HepG2 (cell line): Measurements from ENCODE around the gene PNLDC1. TPM values are rescaled to one million over a fixed set of nuclear protein-coding genes. Genes with fewer than 3 reads are reported as not detected.
A peak's percentile ranks its signal among the peaks of the same experiment; 100 is the strongest.

Experiments
- BHLHE40 ChIP-seq: IDR thresholded peaks from 2 replicates; pipeline ENCODE4 v1.6.1; 2011; ENCODE audit warnings: low read length, improper control_type of control experiment
- CC2D1A ChIP-seq: sonication (generic); formaldehyde crosslinking; IDR thresholded peaks from 2 replicates; pipeline ENCODE4 v1.8.1; 2023; ENCODE audit warnings: mild to moderate bottlenecking, missing genetic modification reagents
- FOSL2 ChIP-seq: sonication (generic); formaldehyde crosslinking; IDR thresholded peaks from 2 replicates; pipeline ENCODE4 v1.4.0; 2020; ENCODE audit warnings: missing genetic modification reagents
- GPN1 ChIP-seq: sonication (generic); formaldehyde crosslinking; IDR thresholded peaks from 2 replicates; pipeline ENCODE4 v1.5.1; 2020; ENCODE audit warnings: missing genetic modification reagents, borderline replicate concordance
- KAT7 ChIP-seq: IDR thresholded peaks from 2 replicates; pipeline ENCODE4 v1.6.1; 2018; ENCODE audit warnings: borderline replicate concordance, missing compliant biosample characterization
- MEIS1 ChIP-seq: sonication (generic); formaldehyde crosslinking; IDR thresholded peaks from 2 replicates; pipeline ENCODE4 v1.9.0; 2021; ENCODE audit warnings: mild to moderate bottlenecking, missing genetic modification reagents, moderate library complexity, borderline replicate concordance
- NFRKB ChIP-seq: fragments of 450-650 bp; IDR thresholded peaks from 2 replicates; pipeline ENCODE4 v1.6.1; 2017
- PPARG ChIP-seq: conservative IDR thresholded peaks from 2 replicates; pipeline ENCODE4 v1.6.1; 2016; ENCODE audit warnings: missing biosample characterization, missing genetic modification reagents
- RAD51 ChIP-seq: fragments of 450-650 bp; IDR thresholded peaks from 2 replicates; pipeline ENCODE4 v1.6.1; 2016; ENCODE audit warnings: borderline replicate concordance
- RFX1 ChIP-seq: fragments of 450-650 bp; IDR thresholded peaks from 2 replicates; pipeline ENCODE4 v1.6.1; 2017
- RORA ChIP-seq: sonication (generic); formaldehyde crosslinking; IDR thresholded peaks from 2 replicates; pipeline ENCODE4 v1.5.0; 2020; ENCODE audit warnings: mild to moderate bottlenecking, missing genetic modification reagents, moderate library complexity
- ZFYVE20 ChIP-seq: sonication (generic); formaldehyde crosslinking; IDR thresholded peaks from 2 replicates; pipeline ENCODE4 v1.8.0; 2023; ENCODE audit warnings: low read depth, mild to moderate bottlenecking, moderate library complexity, missing genetic modification reagents, borderline replicate concordance
- ZNF354B ChIP-seq: sonication (generic); formaldehyde crosslinking; IDR thresholded peaks from 2 replicates; pipeline ENCODE4 v1.8.0; 2022; ENCODE audit warnings: mild to moderate bottlenecking, missing genetic modification reagents
- ZNF670 ChIP-seq: sonication (generic); formaldehyde crosslinking; IDR thresholded peaks from 2 replicates; pipeline ENCODE4 v1.8.0; 2022; ENCODE audit warnings: mild to moderate bottlenecking, missing genetic modification reagents, borderline replicate concordance
- ZNF777 ChIP-seq: sonication (generic); formaldehyde crosslinking; IDR thresholded peaks from 2 replicates; pipeline ENCODE4 v1.4.0; 2020; ENCODE audit warnings: missing genetic modification reagents
- ZNF891 ChIP-seq: sonication (generic); formaldehyde crosslinking; IDR thresholded peaks from 2 replicates; pipeline ENCODE4 v1.5.0; 2020; ENCODE audit warnings: mild to moderate bottlenecking, missing genetic modification reagents
- polyA plus RNA-seq, 8 experiments: library from polyadenylated mRNA; depleted of rRNA in 3 of 8; stranded (reverse) in 7 of 8; unstranded in 1 of 8; fragments of >200 nt; fragmentation: Illumina TruSeq in 4 of 8; extraction: Trizol in 4 of 8; gene quantifications; 2 replicates each; pipeline versions ENCODE4 v1.2.1 to v1.2.3, GENCODE V29; 2011 to 2016; ENCODE audit warnings: low read depth in 4 of 8, missing spikeins in 1 of 8, mixed read lengths in 1 of 8; ENCODE audit not compliant: insufficient read depth in 1 of 8
- total RNA-seq, 5 experiments: library from RNA; depleted of rRNA; stranded (reverse); fragments of >200 nt; fragmentation: Illumina TruSeq; extraction: Trizol; gene quantifications; 2 replicates each; pipeline ENCODE4 v1.2.3, GENCODE V29; 2016; ENCODE audit warnings: low read depth in 1 of 5
- TF ChIP-seq, protein P1 (sequence below): IDR thresholded peaks from 2 replicates; pipeline ENCODE4 v1.6.1; 2016; ENCODE audit warnings: low read depth, control low read depth
- TF ChIP-seq, protein P2 (sequence below): sonication (generic); formaldehyde crosslinking; IDR thresholded peaks from 2 replicates; pipeline ENCODE4 v1.8.0; 2022; ENCODE audit warnings: mild to moderate bottlenecking, missing genetic modification reagents; ENCODE audit not compliant: insufficient replicate concordance
- TF ChIP-seq, protein P3 (sequence below): IDR thresholded peaks from 2 replicates; pipeline ENCODE4 v1.6.1; 2016; ENCODE audit warnings: low read depth
- TF ChIP-seq, protein P4 (sequence below): sonication (generic); formaldehyde crosslinking; IDR thresholded peaks from 2 replicates; pipeline ENCODE4 v1.8.1; 2022; ENCODE audit warnings: low read depth, mild to moderate bottlenecking, missing genetic modification reagents
- TF ChIP-seq, protein P5 (sequence below): sonication (generic); formaldehyde crosslinking; IDR thresholded peaks from 2 replicates; pipeline ENCODE4 v1.4.0; 2020; ENCODE audit warnings: mild to moderate bottlenecking, low read depth, missing genetic modification reagents
- TF ChIP-seq, protein P6 (sequence below): sonication (generic); formaldehyde crosslinking; IDR thresholded peaks from 2 replicates; pipeline ENCODE4 v1.5.0; 2020; ENCODE audit warnings: missing genetic modification reagents

PNLDC1 gene
- total and polyA plus RNA-seq, 2 of the 13 experiments (the other 11 are each of a cell fraction or from before 2014, with no cell fraction given), result not detected

DNA sequence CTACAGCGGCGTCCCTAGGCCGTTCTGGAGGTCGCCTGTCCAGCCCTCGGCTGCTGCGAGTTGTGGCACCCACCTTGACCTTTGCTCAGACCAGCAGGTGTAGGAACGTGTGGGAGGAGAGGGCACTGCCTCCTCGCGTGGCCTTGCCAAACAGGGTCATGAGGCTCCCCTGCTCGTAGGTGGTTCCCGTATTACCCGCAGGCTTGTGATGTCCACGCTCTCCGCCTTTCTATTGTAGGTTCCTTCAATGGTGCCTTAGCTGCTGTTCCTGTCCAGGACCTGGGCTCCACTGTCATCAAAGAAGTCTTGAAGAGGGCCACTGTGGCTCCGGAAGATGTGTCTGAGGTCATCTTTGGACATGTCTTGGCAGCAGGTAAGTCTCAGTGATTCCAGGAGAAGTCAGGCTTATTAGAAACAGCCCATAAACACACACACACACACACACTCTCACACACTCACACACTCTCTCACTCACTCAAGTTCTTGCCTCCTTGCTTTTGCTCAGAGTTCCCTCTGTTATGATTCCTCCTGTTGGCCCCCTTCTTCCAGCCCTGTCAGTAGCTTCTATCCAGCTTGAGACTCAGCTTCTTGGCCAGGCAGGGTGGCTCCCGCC, 37.3 kb upstream of the PNLDC1 start (continued):
- TF ChIP-seq, protein P1, sequence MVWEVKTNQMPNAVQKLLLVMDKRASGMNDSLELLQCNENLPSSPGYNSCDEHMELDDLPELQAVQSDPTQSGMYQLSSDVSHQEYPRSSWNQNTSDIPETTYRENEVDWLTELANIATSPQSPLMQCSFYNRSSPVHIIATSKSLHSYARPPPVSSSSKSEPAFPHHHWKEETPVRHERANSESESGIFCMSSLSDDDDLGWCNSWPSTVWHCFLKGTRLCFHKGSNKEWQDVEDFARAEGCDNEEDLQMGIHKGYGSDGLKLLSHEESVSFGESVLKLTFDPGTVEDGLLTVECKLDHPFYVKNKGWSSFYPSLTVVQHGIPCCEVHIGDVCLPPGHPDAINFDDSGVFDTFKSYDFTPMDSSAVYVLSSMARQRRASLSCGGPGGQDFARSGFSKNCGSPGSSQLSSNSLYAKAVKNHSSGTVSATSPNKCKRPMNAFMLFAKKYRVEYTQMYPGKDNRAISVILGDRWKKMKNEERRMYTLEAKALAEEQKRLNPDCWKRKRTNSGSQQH (CRISPR knock-in tag), result peak; percentile 5; the same call in 1 of the 2 replicates
- peak; percentile 67; the same call in 1 of the 2 replicates for TF ChIP-seq CC2D1A (CRISPR knock-in tag)
- TF ChIP-seq ZNF777 (CRISPR knock-in tag), result no peak
- TF ChIP-seq, protein P2, sequence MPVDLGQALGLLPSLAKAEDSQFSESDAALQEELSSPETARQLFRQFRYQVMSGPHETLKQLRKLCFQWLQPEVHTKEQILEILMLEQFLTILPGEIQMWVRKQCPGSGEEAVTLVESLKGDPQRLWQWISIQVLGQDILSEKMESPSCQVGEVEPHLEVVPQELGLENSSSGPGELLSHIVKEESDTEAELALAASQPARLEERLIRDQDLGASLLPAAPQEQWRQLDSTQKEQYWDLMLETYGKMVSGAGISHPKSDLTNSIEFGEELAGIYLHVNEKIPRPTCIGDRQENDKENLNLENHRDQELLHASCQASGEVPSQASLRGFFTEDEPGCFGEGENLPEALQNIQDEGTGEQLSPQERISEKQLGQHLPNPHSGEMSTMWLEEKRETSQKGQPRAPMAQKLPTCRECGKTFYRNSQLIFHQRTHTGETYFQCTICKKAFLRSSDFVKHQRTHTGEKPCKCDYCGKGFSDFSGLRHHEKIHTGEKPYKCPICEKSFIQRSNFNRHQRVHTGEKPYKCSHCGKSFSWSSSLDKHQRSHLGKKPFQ (CRISPR knock-in tag), result peak; percentile 40
- no peak; the same call in 1 of the 2 replicates for TF ChIP-seq MEIS1 (CRISPR knock-in tag)
- no peak for TF ChIP-seq KAT7 (CRISPR knock-in tag)
- no peak for TF ChIP-seq NFRKB
- TF ChIP-seq, protein P3, sequence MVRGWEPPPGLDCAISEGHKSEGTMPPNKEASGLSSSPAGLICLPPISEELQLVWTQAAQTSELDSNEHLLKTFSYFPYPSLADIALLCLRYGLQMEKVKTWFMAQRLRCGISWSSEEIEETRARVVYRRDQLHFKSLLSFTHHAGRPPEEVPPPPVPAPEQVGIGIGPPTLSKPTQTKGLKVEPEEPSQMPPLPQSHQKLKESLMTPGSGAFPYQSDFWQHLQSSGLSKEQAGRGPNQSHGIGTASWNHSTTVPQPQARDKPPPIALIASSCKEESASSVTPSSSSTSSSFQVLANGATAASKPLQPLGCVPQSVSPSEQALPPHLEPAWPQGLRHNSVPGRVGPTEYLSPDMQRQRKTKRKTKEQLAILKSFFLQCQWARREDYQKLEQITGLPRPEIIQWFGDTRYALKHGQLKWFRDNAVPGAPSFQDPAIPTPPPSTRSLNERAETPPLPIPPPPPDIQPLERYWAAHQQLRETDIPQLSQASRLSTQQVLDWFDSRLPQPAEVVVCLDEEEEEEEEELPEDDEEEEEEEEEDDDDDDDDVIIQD, result no peak
- TF ChIP-seq RAD51, result no peak
- TF ChIP-seq BHLHE40, result peak; percentile 67
- TF ChIP-seq ZFYVE20 (CRISPR knock-in tag), result peak; percentile 82; the same call in 1 of the 2 replicates
- no peak for TF ChIP-seq GPN1
- TF ChIP-seq, protein P4, sequence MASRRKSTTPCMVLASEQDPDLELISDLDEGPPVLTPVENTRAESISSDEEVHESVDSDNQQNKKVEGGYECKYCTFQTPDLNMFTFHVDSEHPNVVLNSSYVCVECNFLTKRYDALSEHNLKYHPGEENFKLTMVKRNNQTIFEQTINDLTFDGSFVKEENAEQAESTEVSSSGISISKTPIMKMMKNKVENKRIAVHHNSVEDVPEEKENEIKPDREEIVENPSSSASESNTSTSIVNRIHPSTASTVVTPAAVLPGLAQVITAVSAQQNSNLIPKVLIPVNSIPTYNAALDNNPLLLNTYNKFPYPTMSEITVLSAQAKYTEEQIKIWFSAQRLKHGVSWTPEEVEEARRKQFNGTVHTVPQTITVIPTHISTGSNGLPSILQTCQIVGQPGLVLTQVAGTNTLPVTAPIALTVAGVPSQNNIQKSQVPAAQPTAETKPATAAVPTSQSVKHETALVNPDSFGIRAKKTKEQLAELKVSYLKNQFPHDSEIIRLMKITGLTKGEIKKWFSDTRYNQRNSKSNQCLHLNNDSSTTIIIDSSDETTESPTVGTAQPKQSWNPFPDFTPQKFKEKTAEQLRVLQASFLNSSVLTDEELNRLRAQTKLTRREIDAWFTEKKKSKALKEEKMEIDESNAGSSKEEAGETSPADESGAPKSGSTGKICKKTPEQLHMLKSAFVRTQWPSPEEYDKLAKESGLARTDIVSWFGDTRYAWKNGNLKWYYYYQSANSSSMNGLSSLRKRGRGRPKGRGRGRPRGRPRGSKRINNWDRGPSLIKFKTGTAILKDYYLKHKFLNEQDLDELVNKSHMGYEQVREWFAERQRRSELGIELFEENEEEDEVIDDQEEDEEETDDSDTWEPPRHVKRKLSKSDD (CRISPR knock-in tag), result peak; percentile 96
- TF ChIP-seq RFX1, result no peak
- TF ChIP-seq FOSL2 (CRISPR knock-in tag), result no peak; the same call in none of the 2 replicates
- no peak for TF ChIP-seq ZNF354B (CRISPR knock-in tag)
- TF ChIP-seq RORA, result no peak
- peak; percentile 88 for TF ChIP-seq PPARG (CRISPR knock-in tag)
- TF ChIP-seq, protein P5, sequence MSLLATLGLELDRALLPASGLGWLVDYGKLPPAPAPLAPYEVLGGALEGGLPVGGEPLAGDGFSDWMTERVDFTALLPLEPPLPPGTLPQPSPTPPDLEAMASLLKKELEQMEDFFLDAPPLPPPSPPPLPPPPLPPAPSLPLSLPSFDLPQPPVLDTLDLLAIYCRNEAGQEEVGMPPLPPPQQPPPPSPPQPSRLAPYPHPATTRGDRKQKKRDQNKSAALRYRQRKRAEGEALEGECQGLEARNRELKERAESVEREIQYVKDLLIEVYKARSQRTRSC (CRISPR knock-in tag), result peak; percentile 62; the same call in 1 of the 2 replicates
- TF ChIP-seq, protein P6, sequence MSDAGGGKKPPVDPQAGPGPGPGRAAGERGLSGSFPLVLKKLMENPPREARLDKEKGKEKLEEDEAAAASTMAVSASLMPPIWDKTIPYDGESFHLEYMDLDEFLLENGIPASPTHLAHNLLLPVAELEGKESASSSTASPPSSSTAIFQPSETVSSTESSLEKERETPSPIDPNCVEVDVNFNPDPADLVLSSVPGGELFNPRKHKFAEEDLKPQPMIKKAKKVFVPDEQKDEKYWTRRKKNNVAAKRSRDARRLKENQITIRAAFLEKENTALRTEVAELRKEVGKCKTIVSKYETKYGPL (CRISPR knock-in tag), result no peak
- no peak for TF ChIP-seq ZNF670 (CRISPR knock-in tag)
- TF ChIP-seq ZNF891 (CRISPR knock-in tag), result peak; percentile 32
